Measurements from ENCODE around the gene GRID1.

Gene GRID1

GRCh38 chr10:85600026-85600743, 766.4 kb downstream of the GRID1 start:
- TF ChIP-seq CTCF (IDR thresholded peaks at IDR 0.05; ENCODE audit: poor library complexity, severe bottlenecking), result no peak
- no peak for ATAC-seq (ENCODE audit: low read depth)
- no peak overlapping the region for H3K4me3 ChIP-seq (ENCODE audit: severe bottlenecking)
- no peaks in the 10 kb centered on the region for H3K27me3 ChIP-seq (ENCODE audit: insufficient read depth, poor library complexity, severe bottlenecking)
- no peaks in the 10 kb centered on the region for H3K9me3 ChIP-seq (ENCODE audit: severe bottlenecking)
- DNase-seq (ENCODE audit: low spot score), result no peak
- no peaks in the 10 kb centered on the region for H3K36me3 ChIP-seq (ENCODE audit: low read depth)
- H3K27ac ChIP-seq (ENCODE audit: poor library complexity, severe bottlenecking), result no peak overlapping the region
- no peaks in the 10 kb centered on the region for H3K4me1 ChIP-seq (ENCODE audit: insufficient read depth, poor library complexity, severe bottlenecking)

GRCh38 chr10:85599081-85599480, 767.5 kb downstream of the GRID1 start:
- DNase-seq (ENCODE audit: low spot score) (no peak), ATAC-seq (ENCODE audit: low read depth) (no peak)
- Histone ChIP-seq H3K36me3 (ENCODE audit: low read depth) (no peaks in the 10 kb centered on the region), H3K4me1 (ENCODE audit: insufficient read depth, poor library complexity, severe bottlenecking) (no peaks in the 10 kb centered on the region), H3K9me3 (ENCODE audit: severe bottlenecking) (no peaks in the 10 kb centered on the region), H3K27ac (ENCODE audit: poor library complexity, severe bottlenecking) (no peak overlapping the region), H3K4me3 (ENCODE audit: severe bottlenecking) (no peak overlapping the region), H3K27me3 (ENCODE audit: insufficient read depth, poor library complexity, severe bottlenecking) (no peaks in the 10 kb centered on the region)
- TF ChIP-seq CTCF (IDR thresholded peaks at IDR 0.05; ENCODE audit: poor library complexity, severe bottlenecking), result no peak

GRCh38 chr10:85598646-85599045, 767.9 kb downstream of the GRID1 start:
- TF ChIP-seq CTCF (IDR thresholded peaks at IDR 0.05; ENCODE audit: poor library complexity, severe bottlenecking), result no peak
- Histone ChIP-seq H3K4me1 (ENCODE audit: insufficient read depth, poor library complexity, severe bottlenecking) (no peaks in the 10 kb centered on the region), H3K27ac (ENCODE audit: poor library complexity, severe bottlenecking) (no peak overlapping the region), H3K36me3 (ENCODE audit: low read depth) (no peaks in the 10 kb centered on the region), H3K4me3 (ENCODE audit: severe bottlenecking) (no peak overlapping the region), H3K9me3 (ENCODE audit: severe bottlenecking) (no peaks in the 10 kb centered on the region), H3K27me3 (ENCODE audit: insufficient read depth, poor library complexity, severe bottlenecking) (no peaks in the 10 kb centered on the region)
- no peak for DNase-seq (ENCODE audit: low spot score)
- ATAC-seq (ENCODE audit: low read depth), result no peak

- no peaks in the 10 kb centered on the region for H3K36me3 ChIP-seq (ENCODE audit: low read depth)
- TF ChIP-seq CTCF (IDR thresholded peaks at IDR 0.05; ENCODE audit: poor library complexity, severe bottlenecking), result no peak
- no peaks in the 10 kb centered on the region for H3K27me3 ChIP-seq (ENCODE audit: insufficient read depth, poor library complexity, severe bottlenecking)
- DNase-seq (ENCODE audit: low spot score) (no peak), ATAC-seq (ENCODE audit: low read depth) (no peak)
- no peak overlapping the region for H3K4me3 ChIP-seq (ENCODE audit: severe bottlenecking)
- no peaks in the 10 kb centered on the region for H3K9me3 ChIP-seq (ENCODE audit: severe bottlenecking)
- H3K27ac ChIP-seq (ENCODE audit: poor library complexity, severe bottlenecking), result no peak overlapping the region
- no peaks in the 10 kb centered on the region for H3K4me1 ChIP-seq (ENCODE audit: insufficient read depth, poor library complexity, severe bottlenecking)
These were observed 769.6 kb downstream of the GRID1 start for GRCh38 chr10:85597006-85597405.

GRCh38 chr10:85596389-85596788, 770.2 kb downstream of the GRID1 start:
- no peaks in the 10 kb centered on the region for H3K36me3 ChIP-seq (ENCODE audit: low read depth)
- no peak overlapping the region for H3K27ac ChIP-seq (ENCODE audit: poor library complexity, severe bottlenecking)
- no peak overlapping the region for H3K4me3 ChIP-seq (ENCODE audit: severe bottlenecking)
- ATAC-seq (ENCODE audit: low read depth) (no peak), DNase-seq (ENCODE audit: low spot score) (no peak)
- H3K27me3 ChIP-seq (ENCODE audit: insufficient read depth, poor library complexity, severe bottlenecking), result no peaks in the 10 kb centered on the region
- H3K4me1 ChIP-seq (ENCODE audit: insufficient read depth, poor library complexity, severe bottlenecking), result no peaks in the 10 kb centered on the region
- H3K9me3 ChIP-seq (ENCODE audit: severe bottlenecking), result no peaks in the 10 kb centered on the region
- no peak for TF ChIP-seq CTCF (IDR thresholded peaks at IDR 0.05; ENCODE audit: poor library complexity, severe bottlenecking)
